ENCODE data around the gene HSPG2.
"Not testable (repeated sequence)": the region's sequence is repeated elsewhere in the genome, so short reads cannot be mapped to it uniquely, and the experiment has no call there.

The HSPG2 gene

GRCh38 chr1:21911205-21912001 lies 25.7 kb downstream of the HSPG2 start:
- DNase-seq, result no peak

GRCh38 chr1:21910558-21911204 lies 26.4 kb downstream of the HSPG2 start:
- DNase-seq, result no peak

GRCh38 chr1:21909787-21910503 lies 27.2 kb downstream of the HSPG2 start:
- no peak for DNase-seq

- DNase-seq, result no peak
Measured at GRCh38 chr1:21909286-21909759, 27.8 kb downstream of the HSPG2 start.

- DNase-seq, result not testable (repeated sequence)
Measured at GRCh38 chr1:21907737-21908534, 29.2 kb downstream of the HSPG2 start.

GRCh38 chr1:21907079-21907418 lies 30.1 kb downstream of the HSPG2 start:
- no peak for DNase-seq

GRCh38 chr1:21906173-21907078 lies 30.7 kb downstream of the HSPG2 start:
- no peak for DNase-seq

GRCh38 chr1:21904704-21905520 lies 32.2 kb downstream of the HSPG2 start:
- no peak for DNase-seq

- no peak for DNase-seq
Measured at GRCh38 chr1:21904454-21904703, 32.7 kb downstream of the HSPG2 start.

- no peak for DNase-seq
Measured at GRCh38 chr1:21903638-21904453, 33.3 kb downstream of the HSPG2 start.

- DNase-seq, result no peak
Measured at GRCh38 chr1:21902026-21903012, 34.8 kb downstream of the HSPG2 start.

- no peak for DNase-seq
Measured at GRCh38 chr1:21901473-21901847, 35.6 kb downstream of the HSPG2 start.

GRCh38 chr1:21900766-21901472 lies 36.2 kb downstream of the HSPG2 start:
- no peak for DNase-seq

- DNase-seq, result no peak
Measured at GRCh38 chr1:21899987-21900386, 37.1 kb downstream of the HSPG2 start.

GRCh38 chr1:21899267-21899810 lies 37.8 kb downstream of the HSPG2 start:
- no peak for DNase-seq

GRCh38 chr1:21898326-21899200 lies 38.5 kb downstream of the HSPG2 start:
- DNase-seq, result no peak

- no peak for DNase-seq
Measured at GRCh38 chr1:21897844-21898243, 39.3 kb downstream of the HSPG2 start.
